GM12892 (cell line): ENCODE results near the gene CST11.
"Not testable (repeated sequence)": the region's sequence is repeated elsewhere in the genome, so short reads cannot be mapped to it uniquely, and the experiment has no call there.

Experiments
- POLR2A ChIP-seq: IDR thresholded peaks from 2 replicates; pipeline ENCODE4 v1.6.1; 2011; ENCODE audit warnings: low read depth, low read length, control low read depth
- POLR2AphosphoS5 ChIP-seq: IDR thresholded peaks from 2 replicates; pipeline ENCODE4 v1.6.1; 2011; ENCODE audit warnings: low read depth, low read length, control low read depth

DNA sequence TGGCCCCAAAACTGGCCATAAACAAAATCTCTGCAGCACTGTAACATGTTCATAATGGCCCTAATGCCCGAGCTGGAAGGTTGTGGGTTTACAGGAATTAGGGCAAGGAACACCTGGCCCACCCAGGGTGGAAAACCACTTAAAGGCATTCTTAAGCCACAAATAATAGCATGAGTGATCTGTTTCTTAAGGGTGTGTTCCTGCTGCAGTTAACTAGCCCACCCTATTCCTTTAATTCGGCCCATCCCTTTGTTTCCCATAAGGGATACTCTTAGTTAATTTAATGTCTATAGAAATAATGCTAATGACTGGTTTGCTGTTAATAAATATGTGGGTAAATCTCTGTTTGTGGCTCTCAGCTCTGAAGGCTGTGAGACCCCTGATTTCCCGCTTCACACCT, 14.3 kb upstream of the CST11 start:
- TF ChIP-seq POLR2A, POLR2AphosphoS5: not testable (repeated sequence)
